ENCODE data around the gene DIRAS2. TPM values are rescaled to one million over a fixed set of nuclear protein-coding genes. Genes with fewer than 3 reads are reported as not detected.
A peak's percentile ranks its signal among the peaks of the same experiment; 100 is the strongest.
"Not testable (repeated sequence)": the region's sequence is repeated elsewhere in the genome, so short reads cannot be mapped to it uniquely, and the experiment has no call there.

Gene DIRAS2, protein sequence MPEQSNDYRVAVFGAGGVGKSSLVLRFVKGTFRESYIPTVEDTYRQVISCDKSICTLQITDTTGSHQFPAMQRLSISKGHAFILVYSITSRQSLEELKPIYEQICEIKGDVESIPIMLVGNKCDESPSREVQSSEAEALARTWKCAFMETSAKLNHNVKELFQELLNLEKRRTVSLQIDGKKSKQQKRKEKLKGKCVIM
- under 1 TPM in 1 of 2 donors, not detected in 1; 0.05 TPM for total RNA-seq

- Mint-ChIP-seq H3K36me3 (ENCODE audit: insufficient read depth in 2 of 2) (no peaks in the 10 kb centered on the region), H3K9me3 (no peaks in the 10 kb centered on the region)
Observed at GRCh38 chr9:90642570-90643539, at the start of gene DIRAS2. TSS of gene DIRAS2 (minus strand) at chr9:90642824. CDS start at chr9:90613827, 28,997 bp downstream.

GRCh38 chr9:90684736-90685135, 42.1 kb upstream of the DIRAS2 start:
- Mint-ChIP-seq H3K4me3 (no peak overlapping the region), H3K36me3 (ENCODE audit: insufficient read depth in 2 of 2) (no peaks in the 10 kb centered on the region), H3K27me3 (ENCODE audit: low read depth) (peaks cover 12% of the 10 kb centered on the region), H3K9me3 (peaks cover 2 to 4% of the 10 kb centered on the region in 2 donors), H3K27ac (no peak overlapping the region), H3K4me1 (ENCODE audit: low read depth) (no peaks in the 10 kb centered on the region)
- DNase-seq (no peak), ATAC-seq (replicated peaks in 1 of 2) (no peak)

More at GRCh38 chr9:90642570-90643539, at the start of gene DIRAS2:
- H3K4me3 Mint-ChIP-seq, result peak within 1 kb of the TSS; percentile 77 to 81
- peaks cover 12% of the 10 kb centered on the region for H3K4me1 Mint-ChIP-seq (ENCODE audit: low read depth)
- peaks cover 63% of the 10 kb centered on the region for H3K27me3 Mint-ChIP-seq (ENCODE audit: low read depth)
- peak; percentile 17 to 33 for DNase-seq
- ATAC-seq (replicated peaks in 1 of 2), result peak; percentile 75 to 83
- H3K27ac Mint-ChIP-seq, result no peak within 1 kb of the TSS

DNA sequence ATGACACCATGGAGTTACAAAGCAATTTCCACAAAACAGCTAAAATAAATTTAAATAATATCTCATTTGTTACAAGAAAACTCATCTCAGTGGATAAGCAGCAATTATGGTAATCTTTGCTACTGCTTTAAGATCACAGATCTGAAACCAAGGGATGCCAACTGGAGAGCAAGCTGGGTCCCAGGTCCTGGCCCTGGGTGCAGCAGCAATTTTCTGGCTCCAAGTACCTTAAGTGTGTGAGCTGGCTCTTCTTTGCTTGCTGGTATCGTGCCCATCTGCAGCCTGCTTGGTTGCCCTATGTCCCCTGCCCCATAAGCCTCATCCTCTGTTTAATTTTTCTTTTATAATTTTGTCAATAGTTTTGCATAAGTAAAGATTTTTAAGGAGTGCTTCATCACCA, 41.5 kb upstream of the DIRAS2 start:
- Mint-ChIP-seq H3K4me1 (ENCODE audit: low read depth) (no peaks in the 10 kb centered on the region), H3K36me3 (ENCODE audit: insufficient read depth in 2 of 2) (no peaks in the 10 kb centered on the region), H3K27me3 (ENCODE audit: low read depth) (peaks cover 12% of the 10 kb centered on the region), H3K9me3 (peaks cover 2 to 3% of the 10 kb centered on the region in 2 donors), H3K4me3 (no peak overlapping the region), H3K27ac (no peak overlapping the region)
- ATAC-seq (replicated peaks in 1 of 2) (no peak), DNase-seq (no peak)

DNA sequence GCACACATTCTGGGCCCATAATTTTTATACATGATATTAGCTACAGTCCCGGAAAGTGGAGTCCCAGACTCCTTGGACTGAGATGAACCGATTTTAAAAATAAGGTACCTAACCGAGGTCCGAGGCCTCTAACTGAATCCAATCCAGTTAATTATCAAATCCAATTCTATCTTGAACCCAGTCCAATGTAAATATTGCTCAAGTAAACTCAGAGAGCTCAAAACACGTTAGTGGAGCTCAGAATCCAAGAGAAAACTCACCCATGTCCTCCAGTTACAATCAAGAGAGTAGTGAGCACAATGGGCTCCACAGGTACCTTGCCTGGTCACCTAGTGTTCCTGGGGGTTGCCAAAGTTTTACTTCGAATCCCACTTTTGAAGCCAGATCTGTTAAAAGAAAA, 37.9 kb upstream of the DIRAS2 start:
- Mint-ChIP-seq H3K9me3 (no peaks in the 10 kb centered on the region), H3K27me3 (ENCODE audit: low read depth) (peaks cover 8% of the 10 kb centered on the region), H3K4me1 (ENCODE audit: low read depth) (no peaks in the 10 kb centered on the region), H3K27ac (no peak overlapping the region), H3K4me3 (no peak overlapping the region), H3K36me3 (ENCODE audit: insufficient read depth in 2 of 2) (no peaks in the 10 kb centered on the region)
- DNase-seq (no peak), ATAC-seq (replicated peaks in 1 of 2) (no peak)

DNA sequence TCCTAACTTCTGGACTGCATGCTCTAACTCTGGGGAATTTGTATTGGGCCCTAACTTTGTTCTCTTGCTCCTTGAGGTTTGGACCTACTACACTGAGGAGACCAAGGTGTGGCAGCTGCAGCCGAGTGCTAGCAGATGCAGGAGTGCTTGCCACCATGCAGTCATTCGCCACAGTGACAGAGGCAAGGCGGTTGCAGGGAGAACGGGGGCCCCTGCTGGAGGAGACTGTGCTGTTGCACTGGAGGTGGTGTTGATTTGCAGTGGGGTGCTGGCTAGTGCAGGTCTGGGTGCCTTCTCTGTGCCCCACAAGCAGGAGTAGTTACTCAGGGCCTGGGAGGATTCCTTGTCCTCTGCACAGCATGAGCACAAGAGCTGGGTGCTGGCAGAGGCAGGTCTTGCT, 22.4 kb upstream of the DIRAS2 start:
- H3K27ac Mint-ChIP-seq, result no peak overlapping the region
- ATAC-seq (replicated peaks in 1 of 2) (no peak), DNase-seq (no peak)
- no peak overlapping the region for H3K4me3 Mint-ChIP-seq
- H3K27me3 Mint-ChIP-seq (ENCODE audit: low read depth), result peaks cover 16% of the 10 kb centered on the region
- no peaks in the 10 kb centered on the region for H3K4me1 Mint-ChIP-seq (ENCODE audit: low read depth)
- peaks cover 0 to 2% of the 10 kb centered on the region in 2 donors for H3K9me3 Mint-ChIP-seq
- peaks cover 1% of the 10 kb centered on the region in 2 donors for H3K36me3 Mint-ChIP-seq (ENCODE audit: insufficient read depth in 2 of 2)

GRCh38 chr9:90659650-90660364, 17.2 kb upstream of the DIRAS2 start:
- Mint-ChIP-seq H3K4me1 (ENCODE audit: low read depth) (no peaks in the 10 kb centered on the region), H3K27ac (no peak overlapping the region), H3K9me3 (peaks cover 0 to 2% of the 10 kb centered on the region in 2 donors), H3K4me3 (no peak overlapping the region), H3K27me3 (ENCODE audit: low read depth) (peaks cover 28% of the 10 kb centered on the region), H3K36me3 (ENCODE audit: insufficient read depth in 2 of 2) (peaks cover 0 to 1% of the 10 kb centered on the region in 2 donors)
- ATAC-seq (replicated peaks in 1 of 2), result no peak
- DNase-seq, result no peak

DNA sequence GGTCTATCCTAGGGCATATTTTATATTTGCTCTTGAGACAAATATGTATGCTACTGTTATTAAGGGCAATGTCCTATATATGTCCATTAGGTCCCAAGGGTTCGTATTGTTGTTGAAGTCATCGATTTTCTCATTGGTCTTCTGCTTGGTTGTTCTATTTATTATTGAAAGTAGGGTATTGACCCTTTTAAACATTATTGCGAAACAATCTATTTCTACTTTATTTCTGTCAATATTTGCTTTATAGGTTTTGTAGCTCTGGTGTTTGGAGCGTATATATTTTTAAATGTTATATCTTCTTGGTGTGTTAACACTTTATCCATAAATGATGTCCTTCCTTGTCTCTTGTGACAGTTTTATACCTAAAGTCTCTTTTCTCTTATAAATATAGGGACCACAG, 16.2 kb upstream of the DIRAS2 start:
- peaks cover 0 to 2% of the 10 kb centered on the region in 2 donors for H3K9me3 Mint-ChIP-seq
- no peak overlapping the region for H3K27ac Mint-ChIP-seq
- no peaks in the 10 kb centered on the region for H3K4me1 Mint-ChIP-seq (ENCODE audit: low read depth)
- H3K27me3 Mint-ChIP-seq (ENCODE audit: low read depth), result peaks cover 20% of the 10 kb centered on the region
- DNase-seq, result no peak
- H3K36me3 Mint-ChIP-seq (ENCODE audit: insufficient read depth in 2 of 2), result no peaks in the 10 kb centered on the region
- ATAC-seq (replicated peaks in 1 of 2), result no peak
- H3K4me3 Mint-ChIP-seq, result no peak overlapping the region

GRCh38 chr9:90658181-90658580, 15.6 kb upstream of the DIRAS2 start:
- Mint-ChIP-seq H3K36me3 (ENCODE audit: insufficient read depth in 2 of 2) (no peaks in the 10 kb centered on the region), H3K27me3 (ENCODE audit: low read depth) (peaks cover 20% of the 10 kb centered on the region), H3K4me1 (ENCODE audit: low read depth) (no peaks in the 10 kb centered on the region), H3K9me3 (peaks cover 0 to 3% of the 10 kb centered on the region in 2 donors), H3K4me3 (no peak overlapping the region), H3K27ac (no peak overlapping the region)
- DNase-seq (no peak), ATAC-seq (replicated peaks in 1 of 2) (no peak)

- H3K27ac Mint-ChIP-seq; H3K9me3 Mint-ChIP-seq; ATAC-seq (replicated peaks in 1 of 2); DNase-seq; H3K36me3 Mint-ChIP-seq (ENCODE audit: insufficient read depth in 2 of 2); H3K4me1 Mint-ChIP-seq (ENCODE audit: low read depth); H3K4me3 Mint-ChIP-seq: not testable (repeated sequence)
- peaks cover 18% of the 10 kb centered on the region for H3K27me3 Mint-ChIP-seq (ENCODE audit: low read depth)
Observed at GRCh38 chr9:90656876-90657275, 14.3 kb upstream of the DIRAS2 start.

DNA sequence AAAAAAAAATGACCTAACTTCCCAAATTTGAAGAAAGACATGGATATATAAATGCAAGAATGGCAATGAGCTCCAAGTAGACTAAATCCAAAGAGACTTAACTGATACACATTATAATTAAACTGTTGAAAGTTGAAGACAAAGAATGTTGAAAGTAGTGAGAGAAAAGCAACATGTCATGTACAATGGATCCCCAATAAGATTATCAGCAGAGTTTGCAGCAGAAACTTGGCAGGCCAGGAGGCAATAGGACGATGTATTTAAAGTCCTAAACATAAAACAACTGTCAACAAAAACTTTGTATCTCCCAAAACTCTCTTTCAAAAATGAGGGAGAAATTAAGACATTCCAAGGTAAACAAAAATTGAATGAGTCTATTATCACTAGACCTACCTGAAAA, 8.6 kb upstream of the DIRAS2 start:
- ATAC-seq (replicated peaks in 1 of 2) (no peak), DNase-seq (no peak)
- no peak overlapping the region for H3K27ac Mint-ChIP-seq
- peaks cover 29% of the 10 kb centered on the region for H3K27me3 Mint-ChIP-seq (ENCODE audit: low read depth)
- no peak overlapping the region for H3K4me3 Mint-ChIP-seq
- H3K4me1 Mint-ChIP-seq (ENCODE audit: low read depth), result no peaks in the 10 kb centered on the region
- H3K36me3 Mint-ChIP-seq (ENCODE audit: insufficient read depth in 2 of 2), result peaks cover 3 to 6% of the 10 kb centered on the region in 2 donors
- peaks cover 6 to 10% of the 10 kb centered on the region in 2 donors for H3K9me3 Mint-ChIP-seq

DNA sequence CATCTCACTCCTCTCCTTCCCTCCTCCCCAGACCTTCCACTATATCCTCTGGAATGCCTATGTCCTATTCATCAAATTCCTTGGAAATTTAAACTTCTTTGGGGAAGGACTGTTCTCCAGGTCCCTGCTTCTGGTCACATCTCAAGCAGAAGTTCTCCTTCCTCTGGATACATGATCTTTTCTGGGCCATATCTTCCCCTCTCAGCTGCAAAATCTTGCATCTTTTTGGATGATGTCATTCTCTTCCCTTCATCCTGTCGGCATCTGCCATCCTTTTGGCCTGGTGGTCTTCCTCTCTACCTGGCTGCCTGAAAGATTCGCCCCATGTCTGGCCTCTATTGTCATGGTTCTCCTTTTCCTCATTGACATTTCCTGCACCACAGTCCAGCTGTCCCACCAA, 5.2 kb upstream of the DIRAS2 start:
- H3K4me3 Mint-ChIP-seq, result no peak overlapping the region
- peaks cover 40% of the 10 kb centered on the region for H3K27me3 Mint-ChIP-seq (ENCODE audit: low read depth)
- DNase-seq, result no peak
- ATAC-seq (replicated peaks in 1 of 2), result no peak
- H3K27ac Mint-ChIP-seq, result no peak overlapping the region
- H3K9me3 Mint-ChIP-seq, result peaks cover 6 to 8% of the 10 kb centered on the region in 2 donors
- H3K36me3 Mint-ChIP-seq (ENCODE audit: insufficient read depth in 2 of 2), result peaks cover 3 to 6% of the 10 kb centered on the region in 2 donors
- peaks cover 3% of the 10 kb centered on the region for H3K4me1 Mint-ChIP-seq (ENCODE audit: low read depth)

DNA sequence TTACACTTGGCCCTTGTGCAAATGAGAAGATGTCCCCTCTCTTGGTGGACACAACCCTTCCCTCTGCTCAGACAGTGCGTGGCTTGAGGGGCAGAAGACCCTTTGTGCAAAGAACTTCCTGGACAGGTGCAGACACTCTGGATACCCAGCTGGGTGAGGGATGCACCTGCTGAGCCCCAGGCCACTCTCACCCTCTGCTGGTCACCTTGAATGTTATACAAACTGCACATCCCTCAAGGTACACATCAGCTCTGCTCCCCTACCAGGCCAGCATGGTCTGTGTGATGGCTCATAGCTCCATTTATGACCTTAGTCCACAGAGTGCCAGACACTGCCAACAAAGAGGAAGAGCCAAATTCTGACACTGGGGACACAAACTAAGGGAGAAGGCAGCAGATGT, 3.1 kb upstream of the DIRAS2 start:
- Mint-ChIP-seq H3K27ac (no peak overlapping the region), H3K27me3 (ENCODE audit: low read depth) (peaks cover 53% of the 10 kb centered on the region), H3K4me1 (ENCODE audit: low read depth) (peaks cover 12% of the 10 kb centered on the region), H3K9me3 (peaks cover 3 to 6% of the 10 kb centered on the region in 2 donors), H3K36me3 (ENCODE audit: insufficient read depth in 2 of 2) (peaks cover under 1 to 3% of the 10 kb centered on the region in 2 donors), H3K4me3 (no peak overlapping the region)
- ATAC-seq (replicated peaks in 1 of 2) (no peak), DNase-seq (no peak)
